DMS79 (cell line): ENCODE results near the gene NLRP11.
"Not testable (repeated sequence)": the region's sequence is repeated elsewhere in the genome, so short reads cannot be mapped to it uniquely, and the experiment has no call there.

ENCODE experiments used
- DNase-seq: peaks from one replicate; lab custom pipeline; 2025; lab: John Stamatoyannopoulos, UW

The NLRP11 gene

DNA sequence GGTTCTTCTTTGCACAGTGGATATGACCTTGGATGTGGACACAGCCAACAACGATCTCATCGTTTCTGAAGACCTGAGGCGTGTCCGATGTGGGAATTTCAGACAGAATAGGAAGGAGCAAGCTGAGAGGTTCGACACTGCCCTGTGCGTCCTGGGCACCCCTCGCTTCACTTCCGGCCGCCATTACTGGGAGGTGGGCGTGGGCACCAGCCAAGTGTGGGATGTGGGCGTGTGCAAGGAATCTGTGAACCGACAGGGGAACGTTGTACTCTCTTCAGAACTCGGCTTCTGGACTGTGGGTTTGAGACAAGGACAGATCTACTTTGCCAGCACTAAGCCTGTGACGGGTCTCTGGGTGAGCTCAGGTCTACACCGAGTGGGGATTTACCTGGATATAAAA is 53.5 kb downstream of the NLRP11 start:
- DNase-seq: no peak

DNA sequence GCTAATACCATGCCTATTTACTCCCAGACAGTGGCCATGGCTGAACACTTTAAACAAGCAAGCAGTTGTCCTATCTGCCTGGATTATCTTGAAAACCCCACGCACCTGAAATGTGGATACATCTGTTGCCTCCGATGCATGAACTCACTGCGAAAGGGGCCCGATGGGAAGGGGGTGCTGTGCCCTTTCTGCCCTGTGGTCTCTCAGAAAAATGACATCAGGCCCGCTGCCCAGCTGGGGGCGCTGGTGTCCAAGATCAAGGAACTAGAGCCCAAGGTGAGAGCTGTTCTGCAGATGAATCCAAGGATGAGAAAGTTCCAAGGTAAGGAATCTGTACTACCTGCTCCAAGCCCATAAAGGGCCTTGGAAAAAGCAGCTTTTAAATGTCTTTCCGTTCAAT is 54.3 kb downstream of the NLRP11 start:
- DNase-seq: no peak

DNA sequence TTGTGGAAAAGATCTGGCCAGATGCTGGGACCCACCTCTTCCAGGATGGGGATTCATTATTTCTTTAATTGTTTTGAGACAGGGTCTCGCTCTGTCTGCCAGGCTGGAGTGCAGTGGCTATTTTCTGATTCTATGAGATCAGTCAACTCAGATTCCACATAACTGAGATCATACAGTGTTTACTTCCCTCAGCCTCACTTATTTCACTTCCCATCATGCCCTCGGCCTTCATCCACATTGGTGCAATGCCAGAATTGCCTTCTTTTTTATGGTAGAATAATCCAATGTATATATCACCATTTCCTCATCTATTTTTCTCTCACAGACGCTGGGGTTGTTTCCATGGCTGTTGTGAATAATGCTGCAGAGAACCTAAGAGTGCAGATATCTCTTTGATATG is 62.2 kb downstream of the NLRP11 start:
- DNase-seq: not testable (repeated sequence)

DNA sequence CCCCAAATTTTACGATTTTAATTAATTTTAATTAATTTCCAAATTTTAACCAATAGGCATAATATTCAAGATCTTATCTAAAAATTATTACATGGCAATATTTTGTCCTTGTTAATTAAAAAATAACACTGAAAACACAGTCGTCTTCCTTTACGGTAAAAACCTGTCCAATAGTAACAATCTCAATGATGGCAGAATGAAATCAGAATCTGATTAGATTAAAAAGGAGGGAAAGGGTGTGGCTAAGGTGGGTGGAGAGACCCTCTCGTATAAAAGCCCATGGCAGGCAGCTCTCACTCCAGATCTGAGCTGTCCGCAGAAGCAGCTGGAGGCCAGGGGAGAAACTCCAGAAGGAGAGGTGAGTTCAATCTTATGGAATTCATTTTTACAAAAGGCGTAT is 63.0 kb downstream of the NLRP11 start, which contains the start of gene RFPL4AL1:
Gene RFPL4AL1 (plus strand): TSS at position 301 of the 400 bp plus-strand sequence. CDS start 2,687 bp downstream, outside the sequence.
- not testable (repeated sequence) for DNase-seq

DNA sequence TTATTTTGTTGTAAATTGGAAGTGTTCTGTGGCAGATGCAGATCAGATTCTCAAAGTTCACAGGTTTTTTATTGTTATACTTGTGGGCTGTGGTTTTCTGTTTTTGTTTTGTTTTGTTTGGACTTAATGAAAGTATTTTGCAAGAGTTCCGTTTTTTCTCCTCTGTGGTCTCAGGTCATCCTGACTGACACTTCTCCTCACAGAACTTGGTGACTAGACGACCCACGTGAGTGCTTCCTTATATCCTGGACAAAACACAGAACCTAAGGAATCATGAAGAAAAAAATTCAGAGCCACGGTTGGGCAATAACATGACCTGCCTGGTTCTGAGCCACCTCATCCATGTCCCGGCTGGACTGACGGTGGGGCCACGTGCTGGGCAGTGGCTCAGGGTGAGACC is 65.3 kb downstream of the NLRP11 start:
- no peak for DNase-seq

DNA sequence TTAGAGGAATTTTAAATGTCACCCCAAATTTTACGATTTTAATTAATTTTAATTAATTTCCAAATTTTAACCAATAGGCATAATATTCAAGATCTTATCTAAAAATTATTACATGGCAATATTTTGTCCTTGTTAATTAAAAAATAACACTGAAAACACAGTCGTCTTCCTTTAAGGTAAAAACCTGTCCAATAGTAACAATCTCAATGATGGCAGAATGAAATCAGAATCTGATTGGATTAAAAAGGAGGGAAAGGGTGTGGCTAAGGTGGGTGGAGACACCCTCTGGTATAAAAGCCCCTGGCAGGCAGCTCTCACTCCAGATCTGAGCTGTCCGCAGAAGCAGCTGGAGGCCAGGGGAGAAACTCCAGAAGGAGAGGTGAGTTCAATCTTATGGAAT is 73.0 kb downstream of the NLRP11 start, which contains the start of gene RFPL4A:
Gene RFPL4A (plus strand): TSS at position 301 of the 400 bp plus-strand sequence. CDS start 2,704 bp downstream, outside the sequence.
- not testable (repeated sequence) for DNase-seq

DNA sequence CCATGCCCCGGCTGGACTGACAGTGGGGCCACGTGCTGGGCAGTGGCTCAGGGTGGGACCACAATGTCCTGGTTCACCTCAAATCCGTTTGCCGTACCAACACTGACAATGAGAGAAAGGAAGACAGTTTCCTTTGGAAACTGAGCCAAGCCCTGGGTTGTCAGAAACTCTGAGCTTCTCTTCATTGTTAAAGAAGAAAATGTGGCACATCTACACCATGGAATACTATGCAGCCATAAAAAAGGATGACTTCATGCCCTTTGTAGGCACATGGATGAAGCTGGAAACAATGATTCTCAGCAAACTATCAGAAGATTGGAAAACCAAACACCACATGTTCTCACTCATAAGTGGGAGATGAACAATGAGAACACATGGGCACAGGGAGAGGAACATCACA is 75.0 kb downstream of the NLRP11 start:
- DNase-seq: not testable (repeated sequence)

DNA sequence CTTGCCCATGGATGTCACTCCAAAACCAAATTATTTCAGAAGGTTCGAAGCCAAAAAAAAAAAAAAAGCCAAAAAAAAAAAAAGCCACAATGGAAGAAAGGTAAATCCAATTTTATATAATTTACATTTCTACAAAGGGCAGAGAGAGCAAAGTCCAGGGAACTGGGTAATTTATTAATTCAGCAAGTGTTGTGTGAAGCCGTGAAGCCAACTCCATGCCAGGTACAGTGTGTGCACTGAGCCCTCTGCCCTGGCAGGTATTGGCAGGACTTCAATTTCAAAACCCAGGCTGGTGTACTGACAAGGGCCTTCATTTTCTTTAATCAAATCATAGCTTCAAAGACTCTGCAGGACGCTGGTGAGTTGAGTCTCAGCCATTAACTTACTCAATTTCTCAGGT is 78.4 kb downstream of the NLRP11 start:
- no peak for DNase-seq

DNA sequence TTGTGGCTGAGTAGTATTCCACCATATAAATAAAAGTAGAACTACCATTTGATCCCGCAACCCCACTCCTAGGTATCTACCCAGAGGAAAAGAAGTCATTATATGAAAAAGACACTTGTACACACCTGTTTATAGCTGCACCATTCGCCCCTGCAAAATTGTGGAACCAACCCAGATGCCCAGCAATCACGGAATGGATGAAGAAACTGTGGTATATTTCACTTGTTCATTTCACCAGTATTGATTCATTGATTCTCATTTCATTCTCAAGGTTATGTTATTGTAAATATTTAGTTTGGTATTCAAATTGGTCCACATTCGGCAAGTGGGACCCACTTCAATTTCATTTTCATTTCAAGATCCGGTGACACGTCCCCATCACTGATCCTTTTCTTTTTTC is 81.1 kb downstream of the NLRP11 start:
- DNase-seq: no peak

DNA sequence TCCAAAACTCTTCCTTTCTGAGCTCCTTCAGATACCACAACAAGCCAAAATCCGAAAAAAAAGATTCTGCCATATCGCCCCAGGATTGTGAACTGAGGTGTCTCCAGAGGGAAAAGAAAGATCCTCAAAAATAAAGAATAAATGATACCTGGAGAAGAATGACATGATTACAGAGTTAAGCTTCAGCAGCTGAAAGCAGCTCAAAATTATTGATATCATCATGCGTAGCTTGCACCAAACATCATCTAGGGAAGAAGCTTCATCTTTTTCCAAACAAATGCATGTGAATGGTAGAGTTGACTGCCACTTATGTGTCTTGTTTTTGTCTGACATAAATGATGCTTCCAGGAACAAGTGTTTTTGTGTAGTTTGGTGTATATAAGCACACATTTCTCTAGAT is 93.5 kb downstream of the NLRP11 start, which contains the start of gene NLRP9:
Gene NLRP9 (minus strand): TSS at position 101 of the 400 bp plus-strand sequence. CDS start 28 bp downstream, at position 73.
- no peak for DNase-seq
